Common myeloid progenitor, CD34-positive (primary cell): ENCODE results near the gene TXNDC9.
A peak's percentile ranks its signal among the peaks of the same experiment; 100 is the strongest.
"Not testable (repeated sequence)": the region's sequence is repeated elsewhere in the genome, so short reads cannot be mapped to it uniquely, and the experiment has no call there.

Experiments
- CTCF ChIA-PET: fragments of 350-600 bp; sonication (Branson Sonifier 250); formaldehyde crosslinking; loops from one replicate; lab custom pipeline; 2021; ENCODE audit warnings: antibody characterized with exemption; lab: Charles Lee
- POLR2A ChIA-PET: fragments of 350-600 bp; sonication (Branson Sonifier 250); formaldehyde crosslinking; loops from one replicate; lab custom pipeline; 2021; ENCODE audit warnings: antibody characterized with exemption; lab: Charles Lee
- DNase-seq, 3 donors: peaks; one replicate each; pipeline versions ENCODE4 v3.0.0 to v3.0.0-alpha.2; 2013
- H3K27ac ChIP-seq, 2 experiments: 1 replicate in 1 of 2; 2 replicates in 1 of 2; pipeline ENCODE4 v1.7.0; 2013; ENCODE audit warnings: inconsistent platforms in 2 of 2, low read length in 2 of 2, mild to moderate bottlenecking in 2 of 2, low read depth in 1 of 2, moderate library complexity in 1 of 2; ENCODE audit not compliant: severe bottlenecking in 2 of 2, insufficient read depth in 1 of 2, poor library complexity in 1 of 2
- H3K27me3 ChIP-seq, 5 experiments: replicated peaks in 2 of 5; 1 replicate in 3 of 5; 2 replicates in 2 of 5; pipeline versions ENCODE4 v1.6.1 to v1.7.0; 2013; ENCODE audit warnings: low read length in 4 of 5, mild to moderate bottlenecking in 2 of 5, moderate library complexity in 2 of 5, inconsistent platforms in 1 of 5; ENCODE audit not compliant: insufficient read depth in 5 of 5, control insufficient read depth in 4 of 5
- H3K36me3 ChIP-seq, 4 experiments: 1 replicate in 2 of 4; 2 replicates in 2 of 4; pipeline versions ENCODE4 v1.6.1 to v1.7.0; 2013; ENCODE audit warnings: low read length in 3 of 4, control low read depth in 1 of 4, mild to moderate bottlenecking in 1 of 4; ENCODE audit not compliant: control insufficient read depth in 4 of 4, insufficient read depth in 4 of 4
- H3K4me1 ChIP-seq, 4 experiments: 1 replicate in 3 of 4; 2 replicates in 1 of 4; pipeline versions ENCODE4 v1.6.1 to v1.7.1; 2013; ENCODE audit warnings: low read length in 3 of 4, mild to moderate bottlenecking in 3 of 4, control low read depth in 1 of 4, inconsistent platforms in 1 of 4, moderate library complexity in 1 of 4; ENCODE audit not compliant: control insufficient read depth in 4 of 4, insufficient read depth in 4 of 4; ENCODE audit errors: control extremely low read depth in 1 of 4
- H3K4me3 ChIP-seq, 7 experiments: 1 replicate in 4 of 7; 2 replicates in 3 of 7; pipeline versions ENCODE4 v1.5.1 to v1.7.0; 2013; ENCODE audit warnings: mild to moderate bottlenecking in 7 of 7, low read length in 6 of 7, moderate library complexity in 6 of 7, inconsistent platforms in 2 of 7, low read depth in 2 of 7, control low read depth in 1 of 7; ENCODE audit not compliant: insufficient read depth in 4 of 7, control insufficient read depth in 1 of 7; ENCODE audit errors: extremely low read depth in 1 of 7
- H3K9me3 ChIP-seq, 5 experiments: 1 replicate in 4 of 5; 2 replicates in 1 of 5; pipeline versions ENCODE4 v1.6.1 to v1.7.1; 2013; ENCODE audit warnings: low read length in 4 of 5, mild to moderate bottlenecking in 2 of 5, inconsistent platforms in 1 of 5, low read depth in 1 of 5, moderate library complexity in 1 of 5; ENCODE audit not compliant: control insufficient read depth in 4 of 5, insufficient read depth in 2 of 5; ENCODE audit errors: control extremely low read depth in 1 of 5
- WGBS: methylation state at CpG from one replicate; pipeline ENCODE4 v1.1.5; 2013; ENCODE audit not compliant: insufficient coverage; 5-methylcytosine and 5-hydroxymethylcytosine counted together

The TXNDC9 gene

GRCh38 chr2:99348173-99348572 lies 12.0 kb upstream of the TXNDC9 start:
- Histone ChIP-seq H3K27ac (no peak overlapping the region), H3K4me1 (peaks cover 0 to 3% (median under 1%) of the 10 kb centered on the region in 4 experiments), H3K4me3 (no peak overlapping the region), H3K27me3 (no peaks in the 10 kb centered on the region), H3K36me3 (peaks cover 0 to 3% (median 0%) of the 10 kb centered on the region in 4 experiments), H3K9me3 (no peaks in the 10 kb centered on the region)
- POLR2A ChIA-PET = no interaction called here
- WGBS = no CpG with 5 or more reads among the region's 3 CpGs
- peak in 1 of 3 donors; percentile 3 for DNase-seq
- CTCF ChIA-PET = no interaction called here

GRCh38 chr2:99346218-99346617 lies 10.1 kb upstream of the TXNDC9 start:
- Histone ChIP-seq H3K27ac (no peak overlapping the region), H3K4me1 (peaks cover 0 to 3% (median under 1%) of the 10 kb centered on the region in 4 experiments), H3K27me3 (no peaks in the 10 kb centered on the region), H3K36me3 (peaks cover 0 to 3% (median 0%) of the 10 kb centered on the region in 4 experiments), H3K9me3 (no peaks in the 10 kb centered on the region), H3K4me3 (no peak overlapping the region)
- ChIA-PET POLR2A (no interaction called here), CTCF (interaction anchor here (1.4 kb wide), 1 partner anchor 9 kb away, joined by 4 read pairs; the partner anchor contains the start of gene EIF5B)
- no peak for DNase-seq

GRCh38 chr2:99345446-99345845 lies 9.3 kb upstream of the TXNDC9 start:
- not testable (repeated sequence) for H3K9me3 ChIP-seq, H3K27me3 ChIP-seq, H3K4me3 ChIP-seq, H3K4me1 ChIP-seq, H3K27ac ChIP-seq, H3K36me3 ChIP-seq, DNase-seq
- CTCF ChIA-PET = interaction anchor here (1.4 kb wide), 1 partner anchor 8 kb away, joined by 4 read pairs; the partner anchor contains the start of gene EIF5B
- POLR2A ChIA-PET = interaction anchor here (0.6 kb wide), 1 partner anchor 37 kb away, joined by 3 read pairs; no protein-coding TSS in a partner anchor
- 100% methylated on average over 2 of the region's 7 CpGs for WGBS

- no peaks in the 10 kb centered on the region for H3K9me3 ChIP-seq
- ChIA-PET POLR2A (no interaction called here), CTCF (no interaction called here)
- peaks cover 2 to 13% (median 10%) of the 10 kb centered on the region in 4 experiments for H3K4me1 ChIP-seq
- H3K27me3 ChIP-seq = no peaks in the 10 kb centered on the region
- no peak for DNase-seq
- H3K27ac ChIP-seq = no peak overlapping the region
- no peaks in the 10 kb centered on the region for H3K36me3 ChIP-seq
- H3K4me3 ChIP-seq = no peak overlapping the region
- 100% methylated on average over 1 of the region's 2 CpGs for WGBS
Observed at GRCh38 chr2:99342536-99342935, 6.4 kb upstream of the TXNDC9 start.

- H3K36me3 ChIP-seq = no peaks in the 10 kb centered on the region
- CTCF ChIA-PET = interaction anchor here (1.4 kb wide), 1 partner anchor 9 kb away, joined by 4 read pairs; no protein-coding TSS in a partner anchor
- no peak overlapping the region for H3K27ac ChIP-seq
- POLR2A ChIA-PET = no interaction called here
- peaks cover 2 to 20% (median 16%) of the 10 kb centered on the region in 4 experiments for H3K4me1 ChIP-seq
- 100% methylated on average over 5 of the region's 8 CpGs for WGBS
- no peak overlapping the region for H3K4me3 ChIP-seq
- no peak for DNase-seq
- no peaks in the 10 kb centered on the region for H3K27me3 ChIP-seq
- no peaks in the 10 kb centered on the region for H3K9me3 ChIP-seq
Observed at GRCh38 chr2:99340669-99341236, 4.6 kb upstream of the TXNDC9 start.

- no peaks in the 10 kb centered on the region for H3K36me3 ChIP-seq
- H3K4me1 ChIP-seq = peaks cover 7 to 33% (median 25%) of the 10 kb centered on the region in 4 experiments
- H3K4me3 ChIP-seq = peak overlapping the region; percentile 83 to 98 (median 97)
- 1% methylated on average over 7 of the region's 17 CpGs for WGBS
- CTCF ChIA-PET = interaction anchor here (1.0 to 2.3 kb wide), 3 partner anchors 27 to 158 kb away, joined by 3 to 4 read pairs (median 4); no protein-coding TSS in a partner anchor
- H3K9me3 ChIP-seq = no peaks in the 10 kb centered on the region
- POLR2A ChIA-PET = interaction anchor here (1.5 kb wide), 1 partner anchor 197 kb away, joined by 4 read pairs; the partner anchor contains the start of gene C2orf15
- peak; percentile 14 to 59 (median 43) for DNase-seq
- peak overlapping the region; percentile 80 to 93 for H3K27ac ChIP-seq
- H3K27me3 ChIP-seq = no peaks in the 10 kb centered on the region
Observed at GRCh38 chr2:99338029-99338585, 2.0 kb upstream of the TXNDC9 start.
